HCT116 (cell line): ENCODE results near the gene SCGB3A2. TPM values are rescaled to one million over a fixed set of nuclear protein-coding genes. Genes with fewer than 3 reads are reported as not detected.

Source experiments
- ATAC-seq: fragments of 200-7000 bp; cut with Tn5 transposase; 2 replicates; pipeline ENCODE4 v1.9.1; 2020; ENCODE audit warnings: mild to moderate bottlenecking, moderate library complexity
- BruUV-seq: library from RNA; stranded (reverse); fragments of 400-500 nt; replicated peaks from 2 replicates; lab custom pipeline; 2021; lab: Mats Ljungman, UMichigan
- CTCF ChIA-PET: fragments of 300-600 bp; sonication (Branson Sonifier 250); formaldehyde crosslinking; loops from one replicate; lab custom pipeline; 2021; ENCODE audit warnings: antibody characterized with exemption; lab: Charles Lee
- POLR2A ChIA-PET: fragments of 300-600, 350-600 bp; sonication (Branson Sonifier 250); formaldehyde crosslinking; loops from one replicate; lab custom pipeline; 2021; ENCODE audit warnings: antibody characterized with exemption; lab: Charles Lee
- RAD21 ChIA-PET, 2 experiments: fragments of 300-600 bp; sonication (Branson Sonifier 250); formaldehyde crosslinking; loops; one replicate each; lab custom pipeline; 2023; ENCODE audit warnings: low total read pairs in 2 of 2; ENCODE audit not compliant: uncharacterized antibody in 2 of 2, unreplicated experiment in 2 of 2, low non-redundant PET in 1 of 2; lab: Charles Lee
- DNase-seq: peaks from one replicate; pipeline ENCODE4 v3.0.0-alpha.2; 2010; ENCODE audit warnings: low read depth, low spot score
- H2AFZ ChIP-seq: fragments of 200-600 bp; shearing (Covaris generic), sonication (generic); 2 replicates; pipeline ENCODE4 v1.6.1; 2017; ENCODE audit warnings: low read depth, mixed run types, mixed read lengths, antibody characterized with exemption, low read length; ENCODE audit not compliant: poor library complexity, severe bottlenecking
- H3K27ac ChIP-seq: 2 replicates; pipeline ENCODE4 v1.5.1; 2012; ENCODE audit warnings: low read depth, low read length
- H3K27me3 ChIP-seq: fragments of 200-600 bp; sonication (generic); 2 replicates; pipeline ENCODE4 v1.6.1; 2016; ENCODE audit warnings: mixed run types, low read length, mixed read lengths; ENCODE audit not compliant: insufficient read depth
- H3K36me3 ChIP-seq, 2 experiments: fragments of 200-500 bp in 1 of 2; fragments of 200-600 bp in 1 of 2; sonication (Bioruptor generic) in 1 of 2; sonication (generic) in 1 of 2; 2 replicates each; pipeline versions ENCODE4 v1.5.1 to v1.6.1; 2014 to 2016; ENCODE audit warnings: low read length in 2 of 2, inconsistent platforms in 1 of 2, mixed read lengths in 1 of 2, mixed run types in 1 of 2; ENCODE audit not compliant: insufficient read depth in 2 of 2, control insufficient read depth in 1 of 2
- H3K4me1 ChIP-seq, 2 experiments: fragments of 200-600 bp in 1 of 2; sonication (generic) in 1 of 2; 2 replicates each; pipeline versions ENCODE4 v1.5.1 to v1.6.1; 2012 to 2017; ENCODE audit warnings: low read length in 2 of 2, inconsistent platforms in 1 of 2, mild to moderate bottlenecking in 1 of 2, mixed read lengths in 1 of 2, mixed run types in 1 of 2, moderate library complexity in 1 of 2; ENCODE audit not compliant: insufficient read depth in 2 of 2, control insufficient read depth in 1 of 2
- H3K4me2 ChIP-seq: fragments of 200-600 bp; sonication (generic); 2 replicates; pipeline ENCODE4 v1.6.1; 2017; ENCODE audit warnings: mixed run types, low read length, mixed read lengths
- H3K4me3 ChIP-seq, 2 experiments: fragments of 200-600 bp in 1 of 2; sonication (generic) in 1 of 2; replicated peaks in 1 of 2; 2 replicates each; pipeline ENCODE4 v1.5.1; 2011 to 2016; ENCODE audit warnings: low read length in 2 of 2, control low read depth in 1 of 2, low read depth in 1 of 2, mild to moderate bottlenecking in 1 of 2, mixed read lengths in 1 of 2, mixed run types in 1 of 2
- H3K79me2 ChIP-seq: fragments of 200-600 bp; sonication (generic); 2 replicates; pipeline ENCODE4 v1.6.1; 2017; ENCODE audit warnings: mild to moderate bottlenecking, mixed run types, low read length, moderate library complexity, mixed read lengths; ENCODE audit not compliant: insufficient read depth
- H3K9ac ChIP-seq: fragments of 200-600 bp; sonication (generic); 2 replicates; pipeline ENCODE4 v1.6.1; 2016; ENCODE audit warnings: low read length, mixed read lengths
- H3K9me2 ChIP-seq: fragments of 200-600 bp; sonication (generic), shearing (Covaris generic); 2 replicates; pipeline ENCODE4 v1.6.1; 2017; ENCODE audit warnings: mixed run types, mild to moderate bottlenecking, moderate library complexity; ENCODE audit not compliant: insufficient read depth
- H3K9me3 ChIP-seq, 2 experiments: fragments of 200-500 bp in 1 of 2; fragments of 200-600 bp in 1 of 2; sonication (Bioruptor generic) in 1 of 2; sonication (generic) in 1 of 2; 2 replicates each; pipeline ENCODE4 v1.6.1; 2014 to 2017; ENCODE audit warnings: low read length in 2 of 2, mixed read lengths in 2 of 2, inconsistent platforms in 1 of 2, low read depth in 1 of 2, mild to moderate bottlenecking in 1 of 2, mixed run types in 1 of 2, moderate library complexity in 1 of 2; ENCODE audit not compliant: control insufficient read depth in 1 of 2, insufficient read depth in 1 of 2
- H4K20me1 ChIP-seq: fragments of 200-600 bp; sonication (generic), shearing (Covaris generic); 2 replicates; pipeline ENCODE4 v1.6.1; 2017; ENCODE audit warnings: mixed run types, mild to moderate bottlenecking, moderate library complexity; ENCODE audit not compliant: insufficient read depth
- ATF3 ChIP-seq: IDR thresholded peaks from 2 replicates; pipeline ENCODE4 v1.6.1; 2012
- CBX3 ChIP-seq: IDR thresholded peaks from 2 replicates; pipeline ENCODE4 v1.6.1; 2012; ENCODE audit warnings: low read depth
- CEBPB ChIP-seq: IDR thresholded peaks from 2 replicates; pipeline ENCODE4 v1.6.1; 2012; ENCODE audit warnings: low read depth
- ELF1 ChIP-seq: IDR thresholded peaks from 2 replicates; pipeline ENCODE4 v1.6.1; 2012; ENCODE audit warnings: low read depth, borderline replicate concordance
- EZH2 ChIP-seq: fragments of 200-600 bp; sonication (generic); IDR thresholded peaks from 2 replicates; pipeline ENCODE4 v1.6.1; 2017; ENCODE audit warnings: antibody characterized with exemption, mixed run types
- EZH2phosphoT487 ChIP-seq: fragments of 200-600 bp; IDR thresholded peaks from 2 replicates; pipeline ENCODE4 v1.6.1; 2018; ENCODE audit warnings: antibody characterized with exemption, borderline replicate concordance
- FOSL1 ChIP-seq: IDR thresholded peaks from 2 replicates; pipeline ENCODE4 v1.6.1; 2012; ENCODE audit warnings: low read depth
- JUND ChIP-seq: IDR thresholded peaks from 2 replicates; pipeline ENCODE4 v1.6.1; 2012
- MAX ChIP-seq: IDR thresholded peaks from 2 replicates; pipeline ENCODE4 v1.6.1; 2012
- POLR2A ChIP-seq: IDR thresholded peaks from 2 replicates; pipeline ENCODE4 v1.7.0; 2011; ENCODE audit warnings: borderline replicate concordance; ENCODE audit not compliant: insufficient read depth, insufficient read length; ENCODE audit errors: extremely low read depth
- SIN3A ChIP-seq: IDR thresholded peaks from 2 replicates; pipeline ENCODE4 v1.6.1; 2012; ENCODE audit warnings: low read depth
- SP1 ChIP-seq: IDR thresholded peaks from 2 replicates; pipeline ENCODE4 v1.6.1; 2012; ENCODE audit warnings: low read depth
- SRF ChIP-seq: IDR thresholded peaks from 2 replicates; pipeline ENCODE4 v1.6.1; 2012; ENCODE audit warnings: low read depth
- TCF7L2 ChIP-seq: IDR thresholded peaks from 2 replicates; pipeline ENCODE4 v1.7.0; 2011; ENCODE audit warnings: borderline replicate concordance, inconsistent platforms; ENCODE audit not compliant: insufficient read depth, insufficient read length; ENCODE audit errors: extremely low read depth
- ZFX ChIP-seq: fragments of 450-650 bp; IDR thresholded peaks from 2 replicates; pipeline ENCODE4 v1.6.1; 2017
- ZNF274 ChIP-seq: fragments of 200-500 bp; sonication (Bioruptor generic); IDR thresholded peaks from 2 replicates; pipeline ENCODE4 v1.6.1; 2014; ENCODE audit warnings: mild to moderate bottlenecking, low read depth, low read length, inconsistent platforms
- intact Hi-C: fragments of 100-400 bp; cut with micrococcal nuclease; formaldehyde crosslinking; loops from 2 replicates; pipeline ENCODE4 v1.10.0; 2022
- total RNA-seq: library from RNA; stranded (reverse); gene quantifications from one replicate; pipeline ENCODE4 v1.2.1, GENCODE V29; 2021; ENCODE audit not compliant: unreplicated experiment
- TF ChIP-seq, protein P1 (sequence below): IDR thresholded peaks from 2 replicates; pipeline ENCODE4 v1.6.1; 2011; ENCODE audit warnings: mild to moderate bottlenecking, low read length, moderate library complexity; ENCODE audit not compliant: insufficient replicate concordance; ENCODE audit errors: extremely low read depth

Gene SCGB3A2
- total RNA-seq, 1 experiment from 2014 or later: not detected

GRCh38 chr5:147927901-147928300 is 49.4 kb downstream of the SCGB3A2 start:
- ChIA-PET POLR2A (no interaction called here), CTCF (no interaction called here), RAD21 (no interaction called here)
- Histone ChIP-seq H3K27ac (no peak overlapping the region), H3K27me3 (0 out of 2 replicates have a peak, but pooled peaks cover 8% of the 10 kb centered on the region), H3K9me3 (no peaks in the 10 kb centered on the region), H3K36me3 (no peaks in the 10 kb centered on the region), H2AFZ (no peak overlapping the region), H3K4me1 (no peaks in the 10 kb centered on the region), H3K79me2 (no peaks in the 10 kb centered on the region), H3K9me2 (no peaks in the 10 kb centered on the region), H4K20me1 (no peaks in the 10 kb centered on the region), H3K4me2 (no peak overlapping the region), H3K4me3 (no peak overlapping the region), H3K9ac (no peak overlapping the region)
- BruUV-seq: no TSS peak
- no peak for DNase-seq
- no peak for TF ChIP-seq EZH2
- no peak for TF ChIP-seq EZH2phosphoT487
- no peak for TF ChIP-seq SRF
- TF ChIP-seq SIN3A: no peak
- TF ChIP-seq TCF7L2: no peak
- no peak for TF ChIP-seq JUND
- no peak for TF ChIP-seq FOSL1
- no peak for TF ChIP-seq ZNF274
- TF ChIP-seq ZFX: no peak
- no peak for TF ChIP-seq POLR2A
- TF ChIP-seq MAX: no peak
- TF ChIP-seq CBX3: no peak
- TF ChIP-seq ATF3: no peak
- TF ChIP-seq ELF1: no peak
- TF ChIP-seq, protein P1, sequence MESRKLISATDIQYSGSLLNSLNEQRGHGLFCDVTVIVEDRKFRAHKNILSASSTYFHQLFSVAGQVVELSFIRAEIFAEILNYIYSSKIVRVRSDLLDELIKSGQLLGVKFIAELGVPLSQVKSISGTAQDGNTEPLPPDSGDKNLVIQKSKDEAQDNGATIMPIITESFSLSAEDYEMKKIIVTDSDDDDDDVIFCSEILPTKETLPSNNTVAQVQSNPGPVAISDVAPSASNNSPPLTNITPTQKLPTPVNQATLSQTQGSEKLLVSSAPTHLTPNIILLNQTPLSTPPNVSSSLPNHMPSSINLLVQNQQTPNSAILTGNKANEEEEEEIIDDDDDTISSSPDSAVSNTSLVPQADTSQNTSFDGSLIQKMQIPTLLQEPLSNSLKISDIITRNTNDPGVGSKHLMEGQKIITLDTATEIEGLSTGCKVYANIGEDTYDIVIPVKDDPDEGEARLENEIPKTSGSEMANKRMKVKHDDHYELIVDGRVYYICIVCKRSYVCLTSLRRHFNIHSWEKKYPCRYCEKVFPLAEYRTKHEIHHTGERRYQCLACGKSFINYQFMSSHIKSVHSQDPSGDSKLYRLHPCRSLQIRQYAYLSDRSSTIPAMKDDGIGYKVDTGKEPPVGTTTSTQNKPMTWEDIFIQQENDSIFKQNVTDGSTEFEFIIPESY: no peak
- TF ChIP-seq SP1: no peak
- TF ChIP-seq CEBPB: no peak
- intact Hi-C loops: no loop called here
- no peak for ATAC-seq
